ENCODE results near the gene TIRAP. TPM values are rescaled to one million over a fixed set of nuclear protein-coding genes. Genes with fewer than 3 reads are reported as not detected.
"Not testable (repeated sequence)": the region's sequence is repeated elsewhere in the genome, so short reads cannot be mapped to it uniquely, and the experiment has no call there.

The TIRAP gene, protein sequence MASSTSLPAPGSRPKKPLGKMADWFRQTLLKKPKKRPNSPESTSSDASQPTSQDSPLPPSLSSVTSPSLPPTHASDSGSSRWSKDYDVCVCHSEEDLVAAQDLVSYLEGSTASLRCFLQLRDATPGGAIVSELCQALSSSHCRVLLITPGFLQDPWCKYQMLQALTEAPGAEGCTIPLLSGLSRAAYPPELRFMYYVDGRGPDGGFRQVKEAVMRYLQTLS
- 1 to 10 TPM; 4.7 to 5.2 TPM for total RNA-seq

DNA sequence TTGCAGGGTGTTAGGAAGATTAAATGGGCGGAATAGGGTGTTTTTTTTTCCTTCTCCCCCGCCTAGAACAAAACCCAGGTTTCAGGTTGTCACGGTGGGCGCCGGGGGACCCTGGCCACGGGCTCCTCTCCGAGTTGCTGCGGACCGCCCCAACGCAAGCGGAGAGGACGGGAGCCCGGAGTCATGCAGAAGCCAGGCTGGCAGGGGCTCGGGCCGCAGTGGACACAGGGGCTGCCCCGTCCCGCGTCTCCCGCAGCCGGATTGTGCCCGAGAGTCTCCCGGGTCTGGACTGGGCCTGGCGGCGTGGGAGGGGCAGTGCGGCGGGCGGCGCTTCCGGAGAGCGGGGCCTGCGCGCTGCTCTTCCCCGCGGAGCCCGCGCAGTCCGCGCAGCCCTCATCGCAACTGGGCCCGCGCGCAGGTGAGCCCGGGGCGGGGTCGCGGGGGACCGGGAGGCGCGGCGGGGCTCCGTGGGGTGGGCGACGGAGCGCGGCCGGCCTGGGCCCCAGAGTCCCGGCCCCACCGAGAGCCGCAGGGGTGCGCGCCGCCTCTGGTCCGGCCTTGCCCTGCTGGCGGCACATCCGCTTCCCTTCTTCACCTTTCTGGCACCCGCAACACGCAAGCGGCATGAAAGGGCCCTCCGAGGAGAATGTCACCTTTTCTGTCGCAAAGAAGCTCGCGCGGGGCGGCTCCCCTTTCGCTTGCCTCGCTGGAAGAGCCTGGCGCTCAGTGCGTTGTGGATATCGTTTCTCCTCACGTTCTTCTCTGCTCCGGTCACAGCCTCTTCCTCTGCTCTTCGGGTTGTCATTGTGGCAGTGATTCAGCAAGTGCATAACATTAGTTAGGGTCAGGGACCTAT, at the start of gene TIRAP:
TSS of gene TIRAP (plus strand) at position 358 of the 856 bp plus-strand sequence. CDS start 7,802 bp downstream, outside the sequence.
- no peaks in the 10 kb centered on the region for H3K27me3 Mint-ChIP-seq
- peak within 1 kb of the TSS; percentile 91 for H3K27ac Mint-ChIP-seq
- H3K4me3 Mint-ChIP-seq = peak within 1 kb of the TSS; percentile 94
- H3K4me1 Mint-ChIP-seq = peaks cover 39% of the 10 kb centered on the region
- H3K9me3 Mint-ChIP-seq = no peaks in the 10 kb centered on the region
- H3K36me3 Mint-ChIP-seq = peaks cover 13% of the 10 kb centered on the region
- peak; percentile 66 for DNase-seq

DNA sequence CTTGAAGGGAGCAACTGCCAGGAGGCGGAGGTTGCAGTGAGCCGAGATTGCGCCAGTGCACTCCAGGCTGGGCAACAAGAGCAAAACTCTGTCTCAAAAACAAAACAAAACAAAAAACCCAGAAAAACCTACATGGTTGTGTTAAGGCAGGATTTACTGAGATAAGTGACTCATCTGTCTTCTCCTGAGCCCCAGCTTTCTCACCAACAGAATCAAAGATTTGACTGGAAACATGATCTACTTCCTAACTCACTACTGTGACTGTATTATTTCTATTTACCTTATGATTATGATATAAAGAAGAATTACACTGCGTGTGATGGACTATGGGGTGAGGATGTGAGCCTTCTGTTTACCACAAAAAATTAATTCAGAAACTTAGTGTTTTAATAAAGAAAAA, 49.5 kb upstream of the TIRAP start:
- peaks cover 3% of the 10 kb centered on the region for H3K4me1 Mint-ChIP-seq
- no peak for DNase-seq
- no peak overlapping the region for H3K4me3 Mint-ChIP-seq
- H3K9me3 Mint-ChIP-seq = no peaks in the 10 kb centered on the region
- peaks cover 7% of the 10 kb centered on the region for H3K36me3 Mint-ChIP-seq
- H3K27me3 Mint-ChIP-seq = no peaks in the 10 kb centered on the region
- no peak overlapping the region for H3K27ac Mint-ChIP-seq

DNA sequence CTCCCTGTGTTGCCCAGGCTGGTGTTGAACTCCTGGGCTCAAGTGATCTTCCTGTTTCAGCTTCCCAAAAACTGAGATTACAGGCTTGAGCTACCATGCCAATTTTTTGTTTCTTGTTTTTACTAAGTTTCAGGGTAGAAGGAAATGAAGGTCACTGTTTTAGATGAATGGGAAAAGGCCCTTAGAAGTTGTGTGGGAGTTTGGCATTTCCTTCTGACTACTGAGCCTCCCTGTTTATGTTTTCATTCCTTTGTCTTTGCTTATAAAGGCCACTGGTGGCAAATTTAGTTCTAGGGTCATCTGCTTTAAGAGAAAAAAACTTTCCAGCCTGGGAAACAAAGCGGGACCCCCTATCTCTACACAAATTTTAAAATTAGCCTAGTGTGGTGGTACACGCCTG, 36.3 kb upstream of the TIRAP start:
- Mint-ChIP-seq H3K9me3 (no peaks in the 10 kb centered on the region), H3K27me3 (no peaks in the 10 kb centered on the region), H3K36me3 (peaks cover 11% of the 10 kb centered on the region), H3K4me3 (no peak overlapping the region), H3K4me1 (peaks cover 3% of the 10 kb centered on the region), H3K27ac (no peak overlapping the region)
- no peak for DNase-seq

DNA sequence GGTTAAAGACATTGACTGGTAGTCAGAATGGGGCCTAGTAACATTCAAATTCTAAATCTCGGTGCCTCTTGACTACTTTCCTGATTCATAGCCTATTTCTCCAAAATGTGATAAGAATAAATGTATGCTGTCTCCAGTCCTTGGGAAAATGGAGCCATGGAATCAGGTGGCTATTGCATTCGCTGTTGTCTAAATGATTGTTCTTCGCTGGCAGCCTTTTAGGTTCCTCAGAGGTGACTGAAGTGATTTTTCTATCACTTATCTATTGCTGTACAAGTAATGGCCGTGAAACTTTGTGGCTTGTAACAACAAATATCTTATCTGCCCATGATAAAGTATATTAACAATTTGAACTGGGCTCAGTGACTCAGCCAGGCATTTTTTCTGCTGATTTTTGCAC, 29.6 kb upstream of the TIRAP start:
- H3K27me3 Mint-ChIP-seq = no peaks in the 10 kb centered on the region
- no peak overlapping the region for H3K4me3 Mint-ChIP-seq
- no peak overlapping the region for H3K27ac Mint-ChIP-seq
- H3K36me3 Mint-ChIP-seq = peaks cover 10% of the 10 kb centered on the region
- DNase-seq = no peak
- peaks cover 2% of the 10 kb centered on the region for H3K4me1 Mint-ChIP-seq
- no peaks in the 10 kb centered on the region for H3K9me3 Mint-ChIP-seq

DNA sequence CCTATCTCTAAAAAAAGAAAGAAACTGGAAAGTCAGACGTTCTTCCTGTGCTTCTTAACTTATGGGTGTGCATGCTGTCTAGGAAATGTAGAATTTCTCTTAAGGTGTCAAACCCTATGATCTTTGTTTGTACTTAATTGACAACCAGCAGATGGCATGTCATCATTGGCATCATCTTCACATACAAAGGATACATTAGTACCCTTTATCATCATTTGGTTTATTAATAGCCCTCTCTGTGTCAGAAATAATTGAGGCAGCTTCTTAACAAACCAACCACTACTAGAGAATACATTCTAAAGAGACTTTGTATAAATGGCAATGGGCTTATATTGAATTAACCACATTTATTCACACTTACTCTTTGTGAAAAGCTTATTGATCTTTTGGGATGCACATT, 28.1 kb upstream of the TIRAP start:
- H3K27me3 Mint-ChIP-seq = no peaks in the 10 kb centered on the region

DNA sequence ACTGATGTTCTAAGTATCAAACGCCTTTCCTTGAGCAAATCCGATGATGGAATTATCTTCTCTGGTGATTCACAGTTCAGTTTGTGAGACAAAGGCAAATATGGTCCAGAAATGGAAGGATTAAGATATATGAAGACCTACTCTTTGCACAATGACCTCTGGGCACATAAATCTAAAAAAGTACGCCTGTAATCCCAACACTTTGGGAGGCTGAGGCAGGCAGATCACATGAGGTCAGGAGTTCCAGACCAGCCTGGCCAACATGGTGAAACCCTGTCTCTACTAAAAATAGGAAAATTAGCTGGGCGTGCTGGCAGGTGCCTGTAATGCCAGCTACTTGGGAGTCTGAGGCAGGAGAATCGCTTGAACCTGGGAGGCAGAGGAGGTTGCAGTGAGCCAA, 27.4 kb upstream of the TIRAP start:
- H3K36me3 Mint-ChIP-seq, H3K27me3 Mint-ChIP-seq, H3K9me3 Mint-ChIP-seq, DNase-seq, H3K4me3 Mint-ChIP-seq, H3K4me1 Mint-ChIP-seq, H3K27ac Mint-ChIP-seq: not testable (repeated sequence)

More for the DNA sequence above, 28.1 kb upstream of the TIRAP start:
- Mint-ChIP-seq H3K9me3 (no peaks in the 10 kb centered on the region), H3K36me3 (peaks cover 10% of the 10 kb centered on the region), H3K4me3 (no peak overlapping the region), H3K4me1 (peaks cover 6% of the 10 kb centered on the region), H3K27ac (no peak overlapping the region)
- DNase-seq = no peak

DNA sequence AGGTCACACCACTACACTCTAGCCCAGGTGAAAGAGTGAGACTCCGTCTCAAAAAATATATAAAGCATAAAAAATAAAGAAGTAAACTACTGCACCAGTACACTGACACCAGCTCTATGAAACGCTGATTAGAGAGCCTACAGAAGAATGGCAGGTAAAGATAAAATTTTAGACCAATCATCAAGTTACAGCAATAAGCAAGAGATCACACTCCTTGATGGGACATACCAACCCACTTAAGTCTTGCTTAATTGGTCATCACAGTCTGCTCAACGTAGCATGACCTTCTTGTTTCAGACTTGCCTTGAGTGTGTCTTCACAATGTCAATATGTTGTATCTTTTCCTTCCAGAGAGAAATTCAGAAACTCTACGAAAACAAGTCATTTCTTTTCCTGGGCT, 26.7 kb upstream of the TIRAP start:
- Mint-ChIP-seq H3K4me1 (peaks cover 6% of the 10 kb centered on the region), H3K36me3 (peaks cover 10% of the 10 kb centered on the region), H3K27ac (no peak overlapping the region), H3K4me3 (no peak overlapping the region), H3K27me3 (no peaks in the 10 kb centered on the region), H3K9me3 (no peaks in the 10 kb centered on the region)
- DNase-seq = no peak

DNA sequence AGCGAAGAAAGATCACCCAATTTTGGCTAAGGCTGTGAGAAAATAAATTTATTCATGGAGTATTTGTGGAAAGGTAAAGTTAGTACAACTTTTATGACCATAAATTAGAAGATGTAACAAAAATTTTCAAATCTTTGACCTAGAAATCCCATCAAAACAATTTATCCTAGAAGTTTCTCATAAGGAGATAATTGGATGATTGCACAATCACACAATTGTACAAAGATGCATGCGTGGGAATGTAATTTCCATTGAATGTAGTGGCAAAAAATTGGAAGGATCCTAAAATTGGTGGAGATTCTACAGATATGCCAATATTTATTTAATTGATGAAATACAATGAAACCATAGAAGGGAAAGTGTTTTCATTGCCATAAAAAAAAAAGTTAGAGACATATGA, 25.7 kb upstream of the TIRAP start:
- DNase-seq = no peak
- Mint-ChIP-seq H3K4me1 (peaks cover 6% of the 10 kb centered on the region), H3K27ac (no peak overlapping the region), H3K36me3 (peaks cover 10% of the 10 kb centered on the region), H3K9me3 (no peaks in the 10 kb centered on the region), H3K4me3 (no peak overlapping the region), H3K27me3 (no peaks in the 10 kb centered on the region)

DNA sequence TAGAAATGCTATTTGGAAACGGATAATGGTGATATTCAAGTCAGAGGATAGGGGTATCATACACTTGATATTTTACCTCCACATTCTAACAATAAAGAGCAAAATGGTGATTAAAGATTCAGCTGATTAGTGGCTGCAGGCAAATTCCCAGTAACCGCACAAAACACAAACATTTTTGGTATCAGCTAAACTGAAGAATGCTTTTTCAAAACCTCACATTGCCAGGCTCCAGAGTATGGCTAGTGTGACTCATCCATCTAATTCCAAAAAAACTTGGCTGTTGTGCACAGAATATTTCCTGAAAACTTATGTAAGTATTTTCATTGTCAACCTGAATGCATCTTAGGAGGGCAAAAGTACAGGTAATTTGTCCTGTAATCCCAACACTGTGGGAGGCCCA, 25.1 kb upstream of the TIRAP start:
- Mint-ChIP-seq H3K27ac (no peak overlapping the region), H3K27me3 (no peaks in the 10 kb centered on the region), H3K9me3 (no peaks in the 10 kb centered on the region), H3K4me3 (no peak overlapping the region), H3K4me1 (peaks cover 6% of the 10 kb centered on the region), H3K36me3 (peaks cover 10% of the 10 kb centered on the region)
- no peak for DNase-seq

DNA sequence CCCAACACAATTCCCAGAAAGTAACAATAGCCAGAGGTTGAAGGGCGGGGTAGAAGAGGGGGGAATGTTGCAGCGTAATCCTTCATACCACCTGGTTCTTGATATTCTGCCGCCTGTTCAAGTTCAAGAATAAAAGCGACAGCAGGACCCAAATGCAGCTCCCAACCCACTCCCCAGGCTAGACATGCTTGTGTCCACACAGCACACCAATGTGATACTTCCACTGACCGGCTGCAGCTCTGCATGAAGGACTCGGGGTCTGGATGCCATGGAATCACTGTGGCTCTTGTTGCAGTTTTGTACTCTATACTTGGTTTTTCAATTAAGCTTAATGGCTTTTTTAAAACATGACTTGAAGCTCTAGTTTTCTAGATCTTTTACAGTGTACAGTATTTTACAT, 20.7 kb upstream of the TIRAP start:
- H3K27me3 Mint-ChIP-seq = no peaks in the 10 kb centered on the region
- peaks cover 37% of the 10 kb centered on the region for H3K36me3 Mint-ChIP-seq
- H3K4me1 Mint-ChIP-seq = peaks cover 22% of the 10 kb centered on the region
- no peak overlapping the region for H3K27ac Mint-ChIP-seq
- no peaks in the 10 kb centered on the region for H3K9me3 Mint-ChIP-seq
- no peak for DNase-seq
- no peak overlapping the region for H3K4me3 Mint-ChIP-seq

DNA sequence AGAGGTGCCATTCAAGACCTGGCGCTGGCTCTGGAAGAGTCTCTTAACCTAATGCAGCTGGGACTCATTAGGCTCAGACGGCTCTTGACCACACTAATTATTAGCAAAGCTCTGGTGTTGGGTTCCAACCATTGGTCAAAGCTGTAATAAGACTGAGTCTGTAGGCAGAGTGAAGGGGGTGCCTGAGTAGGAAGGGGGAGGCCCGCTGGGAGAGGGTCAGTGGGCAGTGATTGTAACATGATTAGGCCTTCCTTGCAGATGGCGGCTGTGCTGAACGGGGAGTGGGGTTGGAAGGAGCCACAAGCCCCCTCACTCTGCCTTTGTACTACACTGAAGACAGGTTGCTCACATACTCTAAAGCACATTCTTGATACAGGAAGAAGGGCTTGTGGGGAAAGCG, 19.4 kb upstream of the TIRAP start:
- no peak overlapping the region for H3K4me3 Mint-ChIP-seq
- no peaks in the 10 kb centered on the region for H3K9me3 Mint-ChIP-seq
- peaks cover 48% of the 10 kb centered on the region for H3K36me3 Mint-ChIP-seq
- H3K27me3 Mint-ChIP-seq = no peaks in the 10 kb centered on the region
- no peak overlapping the region for H3K27ac Mint-ChIP-seq
- no peak for DNase-seq
- peaks cover 29% of the 10 kb centered on the region for H3K4me1 Mint-ChIP-seq

DNA sequence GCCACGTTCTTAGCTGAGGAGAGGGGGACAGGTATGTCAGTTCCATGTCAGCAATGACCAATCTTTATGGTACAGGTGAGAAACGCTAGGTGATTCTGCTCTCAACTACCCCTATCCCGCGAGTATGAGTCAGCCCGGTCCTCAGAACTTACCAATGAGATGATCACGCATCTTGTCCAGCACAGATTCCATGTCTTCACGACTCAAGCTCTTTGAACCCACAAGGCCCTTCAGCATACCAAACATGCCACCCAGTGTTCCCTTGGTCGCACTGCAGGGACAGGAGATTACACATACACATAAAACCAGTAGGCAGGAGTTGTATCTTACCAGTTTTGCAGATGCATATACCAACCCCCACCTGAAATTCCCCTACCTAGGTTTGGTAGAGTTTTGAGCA, 17.1 kb upstream of the TIRAP start:
- H3K27ac Mint-ChIP-seq = no peak overlapping the region
- DNase-seq = no peak
- no peak overlapping the region for H3K4me3 Mint-ChIP-seq
- no peaks in the 10 kb centered on the region for H3K9me3 Mint-ChIP-seq
- no peaks in the 10 kb centered on the region for H3K27me3 Mint-ChIP-seq
- peaks cover 49% of the 10 kb centered on the region for H3K36me3 Mint-ChIP-seq
- H3K4me1 Mint-ChIP-seq = peaks cover 35% of the 10 kb centered on the region

DNA sequence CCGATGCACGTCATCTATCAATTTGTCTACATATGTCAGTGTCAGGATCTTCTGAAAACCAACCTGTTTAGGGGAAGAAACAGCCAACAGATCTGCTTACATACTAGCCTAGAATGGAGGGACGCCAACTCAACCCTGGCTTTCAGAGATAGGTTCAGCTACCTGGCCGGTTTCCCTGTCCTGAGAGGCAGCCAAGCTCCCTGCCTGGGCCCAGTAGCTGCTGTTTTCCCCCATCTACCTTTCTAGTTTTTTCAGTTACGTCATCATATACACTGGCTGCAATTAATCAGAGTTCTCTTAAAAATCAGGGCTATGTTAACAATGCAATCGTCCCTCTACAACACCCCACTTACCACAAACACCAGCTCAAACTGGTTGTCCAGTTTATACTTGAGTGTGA, 15.2 kb upstream of the TIRAP start:
- no peaks in the 10 kb centered on the region for H3K27me3 Mint-ChIP-seq
- H3K27ac Mint-ChIP-seq = peak overlapping the region; percentile 94
- peak overlapping the region; percentile 97 for H3K4me3 Mint-ChIP-seq
- peaks cover 38% of the 10 kb centered on the region for H3K4me1 Mint-ChIP-seq
- peaks cover 52% of the 10 kb centered on the region for H3K36me3 Mint-ChIP-seq
- H3K9me3 Mint-ChIP-seq = no peaks in the 10 kb centered on the region
- DNase-seq = no peak

DNA sequence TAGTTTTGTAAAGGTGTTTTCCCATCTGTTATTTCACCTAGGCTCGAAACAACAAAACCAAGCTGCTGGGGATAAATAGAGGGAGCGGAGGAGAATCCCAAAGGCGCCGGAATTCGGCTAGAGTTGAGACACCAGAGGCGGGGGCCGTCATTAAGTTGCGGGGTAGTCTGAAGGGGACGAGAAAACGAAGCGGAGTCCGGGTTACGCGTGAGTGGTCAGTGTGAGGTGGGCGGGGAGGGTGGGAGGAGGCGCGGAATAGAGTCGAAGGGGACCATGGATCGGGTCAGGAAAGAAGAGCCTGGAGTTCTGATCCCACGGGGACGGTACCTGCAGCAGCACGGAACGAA, 14.6 kb upstream of the TIRAP start:
- no peak for DNase-seq
- no peaks in the 10 kb centered on the region for H3K27me3 Mint-ChIP-seq
- H3K36me3 Mint-ChIP-seq = peaks cover 47% of the 10 kb centered on the region
- H3K9me3 Mint-ChIP-seq = no peaks in the 10 kb centered on the region
- peak overlapping the region; percentile 94 for H3K27ac Mint-ChIP-seq
- peaks cover 37% of the 10 kb centered on the region for H3K4me1 Mint-ChIP-seq
- peak overlapping the region; percentile 97 for H3K4me3 Mint-ChIP-seq

DNA sequence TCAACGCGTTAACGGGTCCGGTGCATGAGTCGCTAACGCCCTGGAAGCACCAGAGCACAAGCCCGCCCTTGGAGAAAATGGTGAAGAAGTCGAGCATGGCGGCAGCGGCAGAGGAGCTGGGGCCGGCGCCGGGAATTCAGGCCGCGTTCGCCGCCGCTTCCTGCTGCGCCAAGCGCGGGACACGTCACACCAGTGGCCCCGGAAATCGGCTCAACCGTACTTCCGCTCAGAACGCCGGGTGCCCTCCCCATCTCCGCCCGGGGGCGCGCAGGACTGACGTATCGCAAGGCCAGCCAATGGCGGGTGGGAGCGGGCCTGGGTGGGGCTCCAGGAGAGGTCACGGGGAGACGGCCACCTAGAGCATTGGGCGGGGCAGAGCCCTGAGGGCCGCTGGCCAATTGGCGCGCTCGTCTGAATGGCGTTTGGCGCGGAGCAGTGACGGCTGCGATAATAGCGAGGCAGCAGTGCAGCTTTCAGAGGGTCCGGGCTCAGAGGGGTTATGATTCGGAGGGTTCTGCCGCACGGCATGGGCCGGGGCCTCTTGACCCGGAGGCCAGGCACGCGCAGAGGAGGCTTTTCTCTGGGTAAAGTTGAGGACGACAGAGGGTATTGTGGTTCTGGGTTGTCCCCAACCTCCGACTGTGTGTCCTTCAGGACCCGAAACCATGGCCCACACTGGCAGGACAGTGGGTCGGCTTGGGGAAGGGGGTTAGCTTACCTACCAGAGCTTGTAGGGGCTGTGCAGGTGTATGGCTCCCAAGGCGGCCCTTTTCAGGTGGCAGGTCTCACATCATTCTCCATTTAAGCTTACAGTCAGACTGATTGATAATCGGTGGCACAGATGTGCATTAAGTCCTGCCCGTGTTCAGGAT, 13.9 kb upstream of the TIRAP start, which contains the start of the genes FOXRED1 and SRPRA:
TSS of gene FOXRED1 (plus strand) at position 447 of the 872 bp plus-strand sequence. CDS start at position 500, 53 bp downstream.
TSS of gene SRPRA (minus strand) at position 188 of the 872 bp plus-strand sequence. CDS start at position 97, 91 bp downstream.
- Mint-ChIP-seq H3K4me3 (peak within 1 kb of the TSS; percentile 97), H3K9me3 (no peaks in the 10 kb centered on the region), H3K4me1 (peaks cover 37% of the 10 kb centered on the region), H3K27ac (peak within 1 kb of the TSS; percentile 94), H3K27me3 (no peaks in the 10 kb centered on the region), H3K36me3 (peaks cover 41% of the 10 kb centered on the region)
- peak; percentile 100 for DNase-seq
